ENCODE measurements around the gene WDR12.

The WDR12 gene

DNA sequence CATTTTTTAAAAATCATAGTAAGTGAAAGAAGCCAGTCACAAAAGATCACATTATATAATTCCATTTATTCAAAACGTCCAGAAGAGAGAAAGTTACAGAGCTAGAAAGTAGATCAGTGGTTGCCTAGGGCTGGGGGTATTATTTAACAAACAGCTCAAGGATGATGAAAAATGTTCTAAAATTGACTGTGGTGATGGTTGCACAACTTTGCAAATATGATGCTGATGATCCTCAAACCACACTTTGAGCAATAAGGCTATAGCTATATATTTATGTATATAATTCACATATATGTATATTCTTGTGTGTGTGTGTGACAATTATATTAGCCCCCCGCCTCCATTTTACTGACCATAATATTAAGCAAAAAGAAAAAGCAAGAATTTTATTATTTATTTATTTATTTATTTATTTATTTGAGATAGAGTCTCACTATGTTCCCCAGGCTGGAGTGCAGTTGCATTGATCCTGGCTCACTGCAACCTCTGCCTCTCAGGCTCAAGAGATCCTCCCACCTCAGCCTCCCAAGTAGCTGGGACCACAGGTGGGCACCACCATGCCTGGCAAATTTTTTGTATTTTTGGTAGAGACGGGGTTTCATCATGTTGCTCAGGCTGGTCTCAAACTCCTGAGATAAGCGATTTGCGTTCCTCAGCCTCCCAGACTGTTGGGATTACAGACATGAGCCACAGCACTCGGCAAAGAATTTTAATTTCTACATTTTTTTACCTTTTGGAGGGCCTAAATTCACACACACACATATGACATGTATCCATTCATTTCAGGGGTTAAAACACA, 1.9 kb downstream of the WDR12 start:
- TF ChIP-seq GATA2 (IDR thresholded peaks at IDR 0.05; ENCODE audit: low read depth, low read length), result no peak
- TF ChIP-seq GATA3 (IDR thresholded peaks at IDR 0.05; ENCODE audit: low read depth, low read length), result no peak

DNA sequence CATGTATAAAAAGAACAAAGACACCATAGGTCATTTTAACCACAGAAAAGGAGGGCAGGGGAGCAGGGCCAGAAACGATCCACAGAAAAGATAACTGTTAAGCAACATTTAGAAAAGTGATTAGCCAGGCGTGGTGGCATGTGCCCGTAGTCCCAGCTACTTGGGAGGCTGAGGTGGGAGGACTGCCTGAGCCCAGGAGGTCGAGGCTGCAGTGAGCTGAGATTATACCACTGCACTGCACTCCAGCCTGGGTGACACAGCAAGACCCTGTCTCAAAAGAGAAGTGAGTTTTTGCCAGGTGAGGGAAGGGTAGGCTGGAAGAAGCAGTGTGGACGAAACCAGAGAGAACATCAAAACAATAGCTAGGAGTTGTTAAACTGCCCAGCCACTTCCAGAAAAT, 3.3 kb downstream of the WDR12 start:
- TF ChIP-seq GATA3 (IDR thresholded peaks at IDR 0.05; ENCODE audit: low read depth, low read length), result no peak

DNA sequence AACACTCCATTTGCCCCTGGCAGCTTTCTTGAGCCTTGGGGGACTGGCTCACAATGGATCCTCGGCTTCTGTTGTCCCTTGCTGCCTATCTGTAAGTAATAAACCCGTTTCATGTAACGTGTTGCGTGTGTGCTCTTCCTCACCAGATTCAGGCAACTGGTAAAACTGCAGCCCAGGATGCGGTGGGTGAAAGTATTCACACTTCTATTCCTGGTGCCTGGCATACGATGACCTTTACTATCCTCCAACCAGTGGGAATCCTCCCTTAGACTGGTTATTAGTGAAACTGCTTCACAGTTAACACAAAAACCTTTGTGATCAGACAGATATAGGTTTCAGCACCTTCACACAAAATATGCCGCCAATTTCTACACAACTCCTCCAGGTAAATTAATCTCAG, 26.3 kb downstream of the WDR12 start:
- no peak for TF ChIP-seq GATA3 (IDR thresholded peaks at IDR 0.05; ENCODE audit: low read depth, low read length)
- no peak for TF ChIP-seq GATA2 (IDR thresholded peaks at IDR 0.05; ENCODE audit: low read depth, low read length)

DNA sequence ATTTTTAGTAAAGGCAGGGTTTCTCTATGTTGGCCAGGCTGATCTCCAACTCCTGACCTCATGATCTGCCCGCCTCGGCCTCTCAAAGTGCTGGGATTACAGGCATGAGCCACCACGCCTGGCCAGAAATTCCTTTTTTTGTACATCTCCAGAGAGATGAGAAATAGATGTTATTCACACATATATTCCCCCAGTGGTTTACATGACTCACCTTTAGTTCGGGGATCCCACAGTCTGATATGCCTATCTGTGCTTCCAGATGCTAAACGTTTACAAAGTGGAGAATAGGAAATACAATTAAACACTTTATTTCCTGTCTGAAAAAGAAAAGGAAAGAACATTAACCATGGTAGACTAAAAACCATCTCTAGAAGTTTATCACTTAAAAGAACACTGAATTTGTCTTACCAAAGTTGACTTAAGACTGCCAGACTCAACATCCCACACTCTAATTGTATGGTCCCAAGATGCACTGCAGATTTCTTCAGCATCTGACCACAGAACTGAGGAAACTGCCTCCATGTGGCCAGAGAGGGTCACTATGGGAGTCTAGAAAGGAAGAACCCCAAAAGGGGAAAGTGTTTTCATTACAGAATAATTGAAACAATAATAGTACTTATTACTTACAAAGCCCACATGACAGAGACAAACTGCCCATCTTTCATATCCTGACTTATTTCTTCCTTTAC, 27.3 kb downstream of the WDR12 start:
- TF ChIP-seq GATA2 (IDR thresholded peaks at IDR 0.05; ENCODE audit: low read depth, low read length) (no peak), GATA3 (IDR thresholded peaks at IDR 0.05; ENCODE audit: low read depth, low read length) (no peak)

DNA sequence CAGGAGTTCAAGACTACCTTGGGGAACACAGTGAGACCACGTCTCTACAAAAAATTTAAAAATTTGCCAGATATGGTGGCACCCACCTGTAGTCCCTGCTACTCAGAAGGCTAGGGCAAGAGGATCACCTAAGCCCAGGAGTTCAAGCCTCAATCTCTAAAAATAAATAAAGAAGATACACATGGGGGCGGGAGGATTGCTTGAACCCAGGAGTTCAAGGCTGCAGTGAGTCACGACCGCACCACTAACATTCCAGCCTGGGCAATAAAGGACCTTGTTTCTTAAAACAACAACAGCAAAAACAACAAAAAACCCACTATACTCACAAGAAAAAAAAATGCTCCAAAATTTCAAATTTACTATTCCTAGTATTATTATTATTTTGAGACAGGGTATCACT, 29.9 kb downstream of the WDR12 start:
- TF ChIP-seq GATA3 (IDR thresholded peaks at IDR 0.05; ENCODE audit: low read depth, low read length) (no peak), GATA2 (IDR thresholded peaks at IDR 0.05; ENCODE audit: low read depth, low read length) (no peak)

DNA sequence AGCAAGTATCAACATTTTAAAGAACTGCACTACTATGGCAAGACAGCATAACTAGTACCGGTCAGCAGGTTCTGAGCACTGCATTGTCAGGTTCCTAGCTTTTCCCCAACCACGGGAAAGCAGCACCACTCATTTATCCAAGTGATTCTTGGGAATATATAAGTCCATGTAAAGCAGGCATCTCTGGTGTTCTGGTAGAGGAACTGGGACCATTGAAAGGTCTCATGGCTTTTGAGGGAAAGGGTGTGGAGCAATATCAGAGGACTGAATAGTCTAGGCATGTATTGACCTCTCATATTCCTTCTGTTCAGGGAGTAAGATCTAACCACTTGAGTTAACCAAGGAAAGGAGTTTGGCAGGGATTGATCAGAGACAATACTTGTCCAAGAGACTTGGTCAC, 33.8 kb downstream of the WDR12 start:
- TF ChIP-seq GATA3 (IDR thresholded peaks at IDR 0.05; ENCODE audit: low read depth, low read length), result no peak
- no peak for TF ChIP-seq GATA2 (IDR thresholded peaks at IDR 0.05; ENCODE audit: low read depth, low read length)

DNA sequence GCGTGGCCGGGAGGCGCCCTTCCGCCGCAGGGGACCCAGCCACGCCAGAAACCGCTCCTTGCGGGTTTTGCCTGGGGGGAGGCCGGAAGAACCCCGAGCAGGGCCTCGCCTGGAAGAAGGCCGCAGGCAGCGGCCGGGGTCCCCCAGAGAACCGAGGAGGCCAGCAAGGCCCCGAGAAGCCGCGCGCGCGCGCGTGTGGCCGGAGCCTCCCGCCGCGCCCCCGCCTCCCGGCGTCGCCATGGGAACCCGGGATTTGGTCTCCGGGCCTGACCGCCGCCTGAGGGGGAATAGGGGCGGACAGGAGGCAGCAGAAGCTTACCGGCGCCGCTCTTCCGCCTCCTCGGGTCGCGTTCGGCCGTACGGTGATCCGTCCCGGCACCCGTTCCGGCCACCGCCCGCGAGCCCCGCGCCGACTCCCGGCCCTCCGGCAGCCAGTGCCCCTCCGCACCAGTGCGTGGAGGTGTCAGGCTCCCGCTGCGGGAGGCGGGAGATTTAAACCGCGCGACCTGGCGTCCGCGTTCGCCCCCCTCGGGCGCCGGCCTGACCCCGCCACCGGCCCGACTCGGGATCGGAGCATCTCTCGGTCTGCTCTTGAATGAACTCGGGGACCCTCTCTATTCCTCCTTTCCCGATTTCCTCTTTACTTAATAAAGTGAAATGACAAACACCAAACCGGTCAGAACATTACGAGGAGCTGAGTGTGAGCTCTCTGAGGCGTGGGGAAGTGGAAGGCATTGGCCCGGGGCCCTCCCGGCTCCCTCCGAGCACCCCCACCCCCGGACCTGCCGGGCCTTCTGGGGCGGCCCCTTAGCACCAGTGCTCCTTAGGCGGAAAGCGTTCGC, 40.0 kb downstream of the WDR12 start, which contains the start of gene ICA1L:
TSS of gene ICA1L (minus strand) at position 467 of the 842 bp plus-strand sequence. CDS start 42,757 bp downstream, outside the sequence.
- TF ChIP-seq GATA3 (IDR thresholded peaks at IDR 0.05; ENCODE audit: low read depth, low read length), result no peak
- TF ChIP-seq GATA2 (IDR thresholded peaks at IDR 0.05; ENCODE audit: low read depth, low read length), result no peak

DNA sequence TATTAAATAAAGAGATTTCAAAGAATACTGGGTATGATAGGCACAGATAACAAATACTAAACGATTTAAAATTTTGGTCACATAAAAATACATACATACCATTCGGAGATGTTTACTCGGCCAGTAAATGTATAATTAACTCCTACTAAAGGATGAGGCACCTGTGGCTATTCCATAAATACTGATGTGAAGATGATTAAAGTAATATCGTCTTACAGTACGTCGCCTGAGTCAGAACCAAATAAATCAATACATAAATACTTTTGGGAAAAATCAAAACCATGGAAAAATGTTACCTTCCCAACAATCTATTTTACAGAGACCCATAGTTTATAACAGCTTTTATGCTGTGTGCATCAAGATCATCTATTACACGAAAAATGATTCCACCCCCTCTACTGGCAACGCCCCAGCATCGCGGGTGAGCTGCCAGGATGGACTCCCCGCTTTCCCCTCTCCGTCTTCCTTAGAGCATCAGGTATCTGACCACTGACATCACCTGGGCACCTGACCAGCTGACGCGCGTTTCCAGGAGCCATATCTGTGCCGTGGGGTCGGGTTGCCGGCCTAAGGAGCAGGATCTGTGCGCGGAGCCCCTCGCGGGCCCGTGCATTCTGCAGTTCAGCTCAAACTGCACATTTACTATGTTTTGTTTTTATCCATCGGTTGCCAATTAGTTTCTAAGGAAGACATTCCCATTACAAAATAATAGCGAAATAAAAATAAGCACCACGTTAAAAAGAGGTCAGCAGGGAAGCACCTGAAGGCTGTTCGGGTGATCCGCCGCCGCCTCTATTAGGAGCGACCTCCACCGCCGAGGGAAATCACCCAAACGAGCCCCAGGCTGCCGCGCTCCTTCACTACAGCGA, 40.8 kb downstream of the WDR12 start:
- TF ChIP-seq GATA3 (IDR thresholded peaks at IDR 0.05; ENCODE audit: low read depth, low read length) (no peak), GATA2 (IDR thresholded peaks at IDR 0.05; ENCODE audit: low read depth, low read length) (no peak; the same call in 1 of the 2 replicates)

DNA sequence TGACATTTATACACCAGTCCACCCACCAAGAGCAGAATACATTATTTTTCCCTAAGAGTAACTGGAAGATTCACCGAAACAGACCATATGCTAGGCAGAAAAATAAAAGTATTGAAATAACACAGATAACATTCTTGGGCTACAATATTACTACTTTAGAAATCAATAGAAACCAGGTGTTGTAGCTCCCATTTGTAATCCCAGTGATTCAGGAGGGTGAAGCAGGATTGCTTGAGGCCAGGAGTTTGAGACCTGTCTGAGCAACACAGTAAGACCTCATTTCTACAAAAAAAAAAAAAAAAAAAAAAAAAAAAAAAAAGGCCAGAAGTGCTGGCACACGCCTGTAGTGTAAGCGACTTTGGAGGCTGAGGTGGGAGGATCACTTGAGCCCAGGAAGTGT, 49.5 kb downstream of the WDR12 start:
- no peak for TF ChIP-seq GATA3 (IDR thresholded peaks at IDR 0.05; ENCODE audit: low read depth, low read length)
- TF ChIP-seq GATA2 (IDR thresholded peaks at IDR 0.05; ENCODE audit: low read depth, low read length), result no peak

DNA sequence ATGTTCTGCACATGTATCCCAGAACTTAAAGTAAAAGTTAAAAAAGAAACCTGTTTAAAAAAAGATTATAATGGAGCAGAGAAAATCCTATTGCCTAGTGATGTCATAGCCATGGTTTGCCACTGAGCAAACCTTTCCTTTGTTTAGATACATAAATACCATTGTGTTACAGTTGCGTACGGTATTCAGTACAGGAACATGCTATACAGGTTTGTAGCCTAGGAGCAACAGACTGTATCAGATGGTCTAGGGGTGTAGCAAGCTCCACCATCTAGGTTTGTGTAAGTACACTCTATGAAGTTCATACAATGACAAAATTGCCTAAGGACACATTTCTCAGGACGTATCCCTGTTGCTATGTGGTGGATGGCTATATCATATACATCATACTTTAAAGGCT, 52.9 kb downstream of the WDR12 start:
- TF ChIP-seq GATA2 (IDR thresholded peaks at IDR 0.05; ENCODE audit: low read depth, low read length) (no peak), GATA3 (IDR thresholded peaks at IDR 0.05; ENCODE audit: low read depth, low read length) (no peak)

DNA sequence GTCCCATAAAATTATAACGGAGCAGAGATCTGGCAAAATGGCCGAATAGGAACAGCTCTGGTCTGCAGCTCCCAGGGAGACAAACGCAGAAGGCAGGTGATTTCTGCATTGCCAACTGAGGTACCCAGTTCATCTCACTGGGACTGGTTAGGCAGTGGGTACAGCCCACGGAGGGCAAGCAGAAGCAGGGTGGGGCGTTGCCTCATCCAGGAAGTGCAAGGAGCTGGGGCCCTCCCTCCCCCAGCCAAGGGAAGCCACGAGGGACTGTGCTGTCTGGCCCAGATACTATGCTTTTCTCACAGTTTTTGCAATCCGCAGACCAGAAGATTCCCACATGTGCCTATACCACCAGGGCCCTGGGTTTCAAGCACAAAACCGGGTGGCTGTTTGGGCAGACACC, 62.7 kb downstream of the WDR12 start:
- TF ChIP-seq GATA3 (IDR thresholded peaks at IDR 0.05; ENCODE audit: low read depth, low read length) (no peak), GATA2 (IDR thresholded peaks at IDR 0.05; ENCODE audit: low read depth, low read length) (no peak)

DNA sequence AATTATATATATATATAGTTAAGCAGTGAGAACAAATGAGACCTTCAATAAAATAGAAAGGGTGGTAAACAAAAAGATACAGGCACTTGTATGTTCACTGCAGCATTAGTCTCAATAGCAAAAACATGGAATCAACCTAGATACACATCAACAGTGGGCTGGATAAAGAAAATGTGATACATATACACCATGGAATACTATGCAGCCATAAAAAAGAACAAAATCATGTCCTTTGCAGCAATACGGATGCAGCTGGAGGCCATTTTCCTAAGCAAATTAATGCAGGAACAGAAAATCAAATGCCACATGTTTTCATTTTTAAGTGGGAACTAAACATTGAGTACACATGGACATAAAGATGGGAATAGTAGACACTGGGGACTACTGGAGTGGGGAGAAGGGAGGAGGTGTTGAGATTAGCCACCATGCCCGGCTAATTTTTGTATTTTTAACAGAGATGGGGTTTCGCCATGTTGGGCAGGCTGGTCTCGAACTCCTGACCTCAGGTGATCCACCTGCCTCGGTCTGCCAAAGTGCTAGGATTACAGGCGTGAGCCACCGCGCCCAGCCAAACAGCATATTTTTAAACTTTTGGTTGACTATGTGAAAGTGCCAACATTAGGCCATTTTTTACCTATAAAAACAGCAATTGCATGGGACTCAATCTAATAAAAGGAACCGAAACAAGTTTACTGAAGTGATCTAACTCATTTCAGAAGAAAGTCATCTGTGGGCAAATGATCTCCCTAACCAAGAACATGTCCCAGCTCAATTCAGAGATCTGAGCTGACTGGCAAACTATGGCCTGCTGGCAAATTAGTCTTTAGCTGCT, 63.6 kb downstream of the WDR12 start:
- TF ChIP-seq GATA3 (IDR thresholded peaks at IDR 0.05; ENCODE audit: low read depth, low read length), result no peak
- TF ChIP-seq GATA2 (IDR thresholded peaks at IDR 0.05; ENCODE audit: low read depth, low read length), result no peak

DNA sequence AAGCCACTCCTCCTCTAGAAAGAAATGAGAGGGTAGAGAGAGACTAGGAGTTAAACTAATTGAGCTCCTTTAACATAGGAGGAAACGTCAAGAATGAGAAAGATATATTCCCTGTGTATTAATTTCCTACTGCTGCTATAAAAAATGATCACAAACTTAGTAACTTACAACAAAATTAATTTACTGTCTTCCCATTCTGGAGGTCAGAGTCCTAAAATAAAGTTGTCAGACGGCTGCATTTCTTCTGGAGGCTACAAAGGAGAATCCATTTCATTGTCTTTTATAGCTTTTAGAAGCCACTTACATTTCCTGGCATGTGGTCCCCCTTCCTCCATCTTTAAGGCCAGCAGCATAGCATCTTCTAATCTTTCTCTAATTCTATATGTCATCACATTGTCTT, 66.8 kb downstream of the WDR12 start:
- TF ChIP-seq GATA2 (IDR thresholded peaks at IDR 0.05; ENCODE audit: low read depth, low read length), result no peak
- TF ChIP-seq GATA3 (IDR thresholded peaks at IDR 0.05; ENCODE audit: low read depth, low read length), result no peak
